Glomerular visceral epithelial cell (primary cell): ENCODE results near the gene ALDH1B1.
"Not testable (repeated sequence)": the region's sequence is repeated elsewhere in the genome, so short reads cannot be mapped to it uniquely, and the experiment has no call there.

ENCODE experiments used
- DNase-seq: peaks from one replicate; pipeline ENCODE4 v3.0.0-alpha.2; 2016; ENCODE audit errors: extremely low spot score

ALDH1B1 gene

DNA sequence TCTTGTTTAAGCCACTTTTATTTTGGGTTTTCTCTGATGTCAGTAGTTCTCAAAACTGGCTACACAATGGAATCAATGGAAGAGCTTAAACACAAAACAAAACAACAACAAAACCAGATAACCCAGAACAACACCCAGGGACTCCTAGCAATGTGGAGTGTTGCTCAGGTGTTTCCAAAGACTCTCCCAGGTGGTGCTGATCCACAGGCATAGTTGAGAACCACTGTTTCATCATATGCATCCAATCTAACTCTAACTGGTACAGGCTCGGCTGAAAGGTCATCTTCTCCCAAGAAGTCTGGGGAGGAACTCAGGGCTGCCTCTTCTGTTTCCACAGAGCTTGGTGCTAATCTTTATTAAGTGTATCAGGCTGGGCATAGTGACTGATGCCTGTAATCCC, 5.4 kb upstream of the ALDH1B1 start:
- no peak for DNase-seq

DNA sequence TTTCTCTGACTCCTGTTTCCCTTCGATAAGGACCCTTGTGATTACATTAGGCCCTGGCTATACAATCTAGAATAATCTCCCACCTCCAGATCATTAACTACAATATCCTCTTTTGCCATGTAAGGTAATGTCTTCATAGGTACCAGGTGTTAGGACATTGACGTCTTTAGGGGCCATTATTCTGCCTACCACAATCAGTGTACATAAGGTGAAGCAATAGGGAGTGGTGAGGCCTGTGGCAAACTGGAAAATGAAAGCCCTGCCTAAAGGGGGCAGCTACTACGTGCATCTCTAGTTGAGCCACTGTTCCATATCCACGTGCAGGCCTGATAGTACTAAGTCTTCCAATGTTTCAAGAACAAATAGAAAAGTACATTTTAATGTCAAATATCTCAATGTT, 4.8 kb upstream of the ALDH1B1 start:
- no peak for DNase-seq

DNA sequence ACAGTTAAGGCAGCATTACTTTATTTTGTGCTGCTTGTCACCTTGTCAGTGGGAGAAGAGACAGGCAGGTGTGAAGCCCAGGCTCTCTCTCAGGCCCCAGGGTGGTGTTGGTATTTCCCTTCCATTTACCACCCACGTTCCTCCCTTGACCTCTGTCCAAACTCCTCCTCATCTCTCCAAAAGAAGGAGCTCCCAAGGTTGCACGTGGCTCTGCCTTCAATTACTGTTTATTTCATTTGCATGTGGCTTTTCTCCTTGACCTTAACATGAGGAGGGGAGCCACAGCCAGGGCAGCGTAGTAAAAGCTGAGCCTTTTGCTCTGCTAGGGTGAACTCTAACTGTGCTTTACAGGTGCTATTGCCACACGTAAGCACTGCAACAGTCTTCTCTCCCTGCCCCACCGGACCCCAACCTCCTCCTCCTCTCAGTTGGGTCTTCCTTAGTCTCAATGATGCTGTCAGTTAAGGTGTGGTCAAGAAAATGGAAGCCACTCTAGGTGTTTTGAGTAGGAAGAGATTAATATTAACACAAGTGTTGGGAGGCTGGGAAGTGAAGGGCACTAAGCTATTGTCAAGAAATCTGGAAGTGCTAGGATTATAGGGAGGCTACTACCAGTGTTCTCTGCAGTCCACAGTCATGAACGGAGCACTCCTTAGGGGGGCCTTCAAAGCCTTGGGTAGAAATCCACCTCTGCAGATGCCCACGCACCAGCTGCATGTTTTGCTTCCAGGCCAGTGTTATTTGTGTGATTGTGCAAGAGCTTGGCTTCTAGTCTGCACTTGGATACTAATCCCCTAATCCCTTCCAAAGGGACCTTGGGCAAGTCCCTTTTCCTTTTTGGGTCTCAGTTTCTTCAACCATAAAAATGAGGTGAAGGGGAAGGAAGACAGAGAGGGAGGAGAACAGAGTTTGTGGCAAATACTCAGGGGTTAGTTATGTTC, 3.9 kb upstream of the ALDH1B1 start:
- no peak for DNase-seq

DNA sequence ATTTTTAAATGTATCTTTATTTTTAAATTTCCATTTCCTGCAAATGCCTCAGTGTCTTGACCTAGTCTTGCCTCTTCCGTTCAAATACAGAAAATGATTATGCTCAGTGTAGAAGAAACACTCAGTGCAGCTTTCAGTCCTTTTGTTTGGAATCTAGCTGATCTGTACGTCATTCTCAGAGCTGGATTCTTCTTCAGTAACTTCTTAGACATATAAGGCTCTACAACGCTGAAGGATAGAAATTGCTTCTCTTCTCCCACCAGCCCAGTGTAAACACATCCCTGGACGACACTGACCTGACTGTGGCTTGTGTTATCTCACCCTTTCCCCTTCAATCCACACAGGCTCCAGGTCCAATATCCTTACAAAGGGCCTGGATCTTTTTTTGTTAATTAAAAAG, 3.2 kb upstream of the ALDH1B1 start:
- DNase-seq: no peak

DNA sequence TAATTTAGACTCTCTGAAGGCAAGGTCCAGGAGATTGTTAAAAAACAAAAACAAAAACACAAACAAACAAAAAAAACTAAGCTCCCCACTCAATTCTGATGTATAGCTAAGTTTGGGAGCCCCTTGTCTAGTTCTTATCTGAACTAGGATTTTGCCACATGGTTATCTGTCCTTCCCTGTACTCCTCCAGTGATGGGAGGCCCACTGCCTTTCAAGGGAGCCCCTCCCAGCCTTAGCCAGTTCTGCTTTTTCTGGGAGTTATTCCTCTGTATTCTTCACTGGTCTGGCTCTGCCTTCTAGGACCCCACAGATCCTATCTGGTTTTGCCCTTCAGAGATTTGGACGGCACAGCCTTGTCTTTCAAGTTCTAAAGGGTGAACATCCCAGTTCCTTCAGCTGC, 2.1 kb upstream of the ALDH1B1 start:
- DNase-seq: no peak

DNA sequence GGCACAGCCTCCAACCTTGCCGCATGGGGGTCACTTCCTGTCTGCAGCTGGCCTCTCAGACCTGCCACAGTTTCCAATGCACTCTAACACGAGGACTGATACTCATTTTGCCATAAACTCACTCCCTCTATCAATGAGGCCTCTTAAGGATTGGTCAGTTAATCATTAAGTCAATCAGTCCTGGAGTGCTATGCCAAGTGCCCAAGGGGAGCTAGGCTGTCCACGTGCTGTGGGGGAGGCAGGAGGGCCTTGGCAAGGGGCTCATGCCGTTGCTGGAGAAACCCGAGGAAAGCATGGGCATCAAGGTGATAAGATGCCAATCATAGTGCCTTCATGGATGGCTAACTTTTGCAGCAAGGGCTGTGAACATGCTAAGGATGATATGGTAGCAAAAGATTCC, 1.7 kb upstream of the ALDH1B1 start:
- DNase-seq: peak; percentile 48

DNA sequence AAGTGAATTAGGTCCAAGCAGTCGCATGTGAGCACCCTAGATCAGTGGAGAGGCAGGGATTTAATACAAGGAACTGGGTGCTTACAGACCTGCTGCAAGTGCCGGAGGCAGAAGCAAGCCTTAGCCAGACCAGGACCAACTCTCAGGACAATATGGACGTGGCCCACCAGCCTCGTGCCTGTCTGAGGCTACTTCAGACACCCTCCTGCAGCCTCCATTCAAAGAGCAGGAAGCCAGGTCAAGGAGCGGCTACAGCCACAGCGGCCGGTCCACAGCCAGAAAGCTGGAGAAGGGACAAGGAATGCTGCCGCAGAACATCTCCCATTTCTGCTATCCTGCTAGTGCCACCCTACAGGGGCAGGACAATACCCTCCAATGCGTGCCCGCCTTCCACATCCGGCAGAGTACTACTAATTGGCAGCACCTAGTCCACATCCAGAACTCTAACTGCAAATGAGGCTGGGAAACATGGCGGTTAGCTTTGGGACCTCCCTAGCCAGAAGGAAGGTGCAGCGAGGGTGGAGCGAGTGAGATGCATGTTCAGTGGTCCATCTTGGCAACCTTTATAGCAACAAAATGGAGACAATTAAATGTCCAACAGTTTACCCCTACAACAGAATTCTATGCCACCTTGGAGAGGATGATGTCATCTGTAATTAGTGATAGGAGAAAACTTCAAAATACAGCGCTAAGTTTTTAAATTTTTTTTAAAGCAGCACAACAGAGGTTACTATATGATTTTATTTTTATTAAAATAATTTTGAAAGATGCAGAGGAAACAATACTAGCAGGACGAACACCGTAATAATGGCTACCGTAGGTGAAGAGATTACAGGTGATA, 1.0 kb upstream of the ALDH1B1 start:
- no peak for DNase-seq

DNA sequence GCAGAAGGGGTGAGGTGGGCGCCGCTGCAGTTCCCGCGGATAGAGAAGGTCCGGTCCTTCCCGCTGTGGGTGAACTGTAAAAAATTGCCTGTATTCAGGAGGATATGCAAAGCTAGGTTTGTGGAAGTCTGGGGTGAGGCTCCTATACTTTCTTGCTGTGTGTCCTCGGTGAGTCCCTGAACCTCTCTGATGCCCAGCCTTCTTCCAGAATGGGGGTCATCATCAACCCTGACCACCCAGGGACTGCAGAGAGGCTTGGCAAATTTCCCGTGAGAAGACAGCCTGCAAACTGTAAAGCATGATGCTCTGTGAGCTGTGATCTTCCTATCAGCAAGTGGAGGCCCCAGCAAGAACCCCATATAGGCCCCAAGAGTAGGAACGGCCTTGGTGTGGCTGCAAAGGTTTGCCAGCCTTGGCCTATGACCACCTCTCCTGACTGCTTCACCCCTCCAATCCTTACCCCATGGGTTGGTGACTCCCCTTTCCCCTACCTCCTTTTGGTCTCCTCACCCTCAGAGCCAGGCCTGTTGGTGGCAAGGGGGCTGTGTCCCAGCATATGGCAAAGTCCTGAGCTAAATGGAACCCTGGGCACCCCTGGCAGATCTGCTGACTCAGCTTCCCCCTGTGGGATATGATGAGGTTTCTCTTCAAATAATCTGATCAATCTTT, 760 bp downstream of the ALDH1B1 start:
- no peak for DNase-seq

DNA sequence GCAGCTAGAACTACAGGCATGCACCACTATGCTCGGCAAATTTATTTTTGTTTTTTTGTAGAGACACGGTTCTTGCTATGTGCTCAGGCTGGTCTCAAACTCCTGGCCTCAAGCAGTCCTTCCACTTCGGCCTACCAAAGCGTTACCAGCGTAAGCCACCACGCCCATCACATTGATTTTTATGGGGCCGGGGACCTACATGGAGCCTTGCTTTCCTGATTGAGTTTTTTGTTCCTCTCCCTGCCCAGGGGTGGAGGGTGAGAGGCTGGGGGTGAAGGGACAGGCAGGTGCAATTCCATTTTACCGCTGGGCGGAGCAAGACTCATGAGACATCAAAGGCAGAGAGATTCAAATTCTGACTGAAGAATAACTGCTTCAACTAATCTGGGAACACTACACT, 1.9 kb downstream of the ALDH1B1 start:
- DNase-seq: no peak

DNA sequence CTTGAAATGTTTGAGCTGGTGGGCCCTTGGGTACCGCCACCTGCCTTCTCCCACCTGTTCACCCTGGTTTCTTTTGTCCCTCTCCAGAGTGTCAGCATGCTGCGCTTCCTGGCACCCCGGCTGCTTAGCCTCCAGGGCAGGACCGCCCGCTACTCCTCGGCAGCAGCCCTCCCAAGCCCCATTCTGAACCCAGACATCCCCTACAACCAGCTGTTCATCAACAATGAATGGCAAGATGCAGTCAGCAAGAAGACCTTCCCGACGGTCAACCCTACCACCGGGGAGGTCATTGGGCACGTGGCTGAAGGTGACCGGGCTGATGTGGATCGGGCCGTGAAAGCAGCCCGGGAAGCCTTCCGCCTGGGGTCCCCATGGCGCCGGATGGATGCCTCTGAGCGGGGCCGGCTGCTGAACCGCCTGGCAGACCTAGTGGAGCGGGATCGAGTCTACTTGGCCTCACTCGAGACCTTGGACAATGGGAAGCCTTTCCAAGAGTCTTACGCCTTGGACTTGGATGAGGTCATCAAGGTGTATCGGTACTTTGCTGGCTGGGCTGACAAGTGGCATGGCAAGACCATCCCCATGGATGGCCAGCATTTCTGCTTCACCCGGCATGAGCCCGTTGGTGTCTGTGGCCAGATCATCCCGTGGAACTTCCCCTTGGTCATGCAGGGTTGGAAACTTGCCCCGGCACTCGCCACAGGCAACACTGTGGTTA, 3.3 kb downstream of the ALDH1B1 start:
- no peak for DNase-seq

DNA sequence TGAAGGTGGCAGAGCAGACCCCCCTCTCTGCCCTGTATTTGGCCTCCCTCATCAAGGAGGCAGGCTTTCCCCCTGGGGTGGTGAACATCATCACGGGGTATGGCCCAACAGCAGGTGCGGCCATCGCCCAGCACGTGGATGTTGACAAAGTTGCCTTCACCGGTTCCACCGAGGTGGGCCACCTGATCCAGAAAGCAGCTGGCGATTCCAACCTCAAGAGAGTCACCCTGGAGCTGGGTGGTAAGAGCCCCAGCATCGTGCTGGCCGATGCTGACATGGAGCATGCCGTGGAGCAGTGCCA, 3.8 kb downstream of the ALDH1B1 start:
- DNase-seq: no peak

DNA sequence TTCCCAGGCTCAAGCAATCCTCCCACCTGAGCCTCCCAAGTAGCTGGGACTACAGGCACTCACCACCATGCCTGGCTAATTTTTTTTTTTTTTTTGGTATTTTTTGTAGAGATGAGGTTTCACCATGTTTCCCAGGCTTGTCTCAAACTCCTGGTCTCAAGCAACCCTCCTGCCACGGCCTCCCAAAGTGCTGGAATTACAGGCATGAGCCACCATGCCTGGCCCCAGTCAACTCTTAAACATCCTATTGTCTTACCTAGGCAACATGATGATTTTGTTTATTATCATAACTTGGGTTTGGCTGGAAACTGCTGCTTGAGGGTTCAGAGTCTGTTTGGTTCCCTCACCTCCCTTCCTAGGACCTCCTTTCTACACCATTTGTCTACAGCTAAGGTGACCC, 6.7 kb downstream of the ALDH1B1 start:
- not testable (repeated sequence) for DNase-seq

DNA sequence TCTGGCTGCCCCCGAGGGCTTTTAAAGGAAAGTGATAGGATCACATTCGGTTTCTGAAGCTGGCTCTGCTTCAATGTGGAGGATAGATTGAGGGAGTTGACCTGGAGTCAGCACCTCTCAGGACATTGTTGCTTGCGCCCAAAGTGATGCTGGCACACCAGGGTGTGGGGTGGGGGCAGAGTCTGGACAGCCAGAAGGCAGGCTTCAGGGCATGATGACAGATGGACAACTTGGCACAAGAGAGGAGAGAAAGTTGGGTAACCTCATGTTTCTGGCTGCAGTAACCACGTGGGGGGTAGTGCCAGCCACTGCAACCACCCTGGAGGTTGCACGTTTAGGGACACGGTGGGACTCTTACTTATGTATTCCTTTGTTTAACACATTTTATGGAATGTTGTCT, 9.5 kb downstream of the ALDH1B1 start:
- no peak for DNase-seq

DNA sequence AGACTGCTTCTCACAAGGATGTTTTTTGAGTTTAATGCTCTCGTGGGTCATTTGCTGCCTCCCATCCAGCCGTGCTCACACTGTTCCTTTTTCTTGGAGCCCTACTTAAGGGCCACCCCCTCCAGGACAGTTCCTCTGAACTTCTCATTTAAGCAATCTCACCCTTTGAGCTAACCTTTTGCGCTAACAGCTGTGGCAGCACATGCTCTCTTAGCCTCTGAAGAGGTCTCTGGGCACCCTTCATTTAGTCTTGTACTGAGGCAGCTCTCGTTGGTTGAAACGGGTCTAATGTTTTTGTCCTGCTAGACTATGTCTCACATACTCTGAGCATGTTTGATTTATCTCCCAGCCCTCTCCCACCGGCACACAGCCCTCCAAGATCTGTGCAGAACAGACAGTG, 11.8 kb downstream of the ALDH1B1 start:
- no peak for DNase-seq

DNA sequence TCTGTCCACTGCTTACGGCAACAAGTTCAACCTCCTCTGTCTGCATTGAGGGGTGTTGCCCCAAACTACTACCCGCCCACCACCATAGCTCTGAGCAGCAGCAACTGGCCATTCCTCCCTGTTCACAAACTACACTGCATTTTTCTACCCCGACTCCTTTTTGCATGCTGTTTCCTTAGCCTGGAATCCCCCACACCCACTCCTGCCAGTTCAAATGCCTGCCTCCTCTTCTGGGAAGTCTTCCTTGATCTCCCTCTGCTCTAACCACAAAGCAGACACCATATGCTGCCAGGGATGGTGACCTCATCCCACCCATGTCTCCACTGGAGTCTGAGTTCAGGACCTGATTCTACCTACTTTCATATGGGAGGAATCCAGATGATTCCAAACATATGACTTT, 13.3 kb downstream of the ALDH1B1 start:
- DNase-seq: no peak

DNA sequence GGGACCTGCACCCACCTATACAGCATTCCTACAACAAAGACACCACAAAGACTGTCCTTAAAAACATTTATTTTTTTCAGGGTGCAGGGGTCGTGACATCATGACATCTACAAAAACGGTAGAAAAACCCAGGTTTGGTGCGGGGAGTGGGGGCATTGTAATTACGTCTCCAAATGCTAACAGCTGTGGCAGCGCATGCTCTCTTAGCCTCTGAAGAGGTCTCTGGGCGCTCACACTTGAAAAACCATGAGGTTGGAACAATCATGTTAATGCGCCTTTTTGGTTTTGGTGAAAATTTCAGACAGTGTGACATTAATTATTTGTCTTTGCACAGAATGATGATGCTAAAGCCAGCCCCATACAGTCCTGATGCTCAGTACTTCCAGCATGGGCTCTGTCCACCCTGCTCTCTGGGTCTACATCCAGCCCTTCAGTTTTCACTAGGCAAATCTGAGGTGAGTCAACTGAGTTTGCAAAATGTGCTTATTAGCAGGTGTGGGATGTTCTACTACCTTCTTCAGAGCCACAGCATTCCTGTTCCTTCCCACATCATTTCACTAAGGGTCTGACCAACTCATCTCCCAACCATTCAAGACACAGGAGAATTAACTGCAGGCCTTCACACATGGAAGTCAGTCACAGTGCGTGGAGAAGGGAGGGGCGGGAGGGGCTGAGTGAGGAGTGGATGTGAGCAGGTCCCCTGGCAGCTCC, 14.1 kb downstream of the ALDH1B1 start:
- no peak for DNase-seq

DNA sequence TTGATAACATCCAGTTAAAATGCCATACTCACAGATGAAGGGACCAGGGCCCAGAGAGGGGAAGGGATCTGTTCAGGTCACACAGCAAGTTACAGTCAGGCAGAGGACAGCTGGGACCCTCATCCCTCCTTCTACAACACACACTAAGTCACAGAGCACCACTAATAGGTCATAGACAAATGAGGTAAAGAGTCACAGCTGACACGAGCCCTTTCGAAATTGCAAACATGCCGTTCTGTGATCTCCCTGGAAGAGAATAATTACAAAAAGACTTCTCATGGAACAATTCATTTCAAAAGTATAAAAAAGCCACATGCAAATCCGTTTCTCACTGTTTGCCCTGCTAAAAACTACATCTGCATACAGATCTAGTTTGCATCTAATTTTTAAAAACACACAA, 16.2 kb downstream of the ALDH1B1 start:
- DNase-seq: no peak

DNA sequence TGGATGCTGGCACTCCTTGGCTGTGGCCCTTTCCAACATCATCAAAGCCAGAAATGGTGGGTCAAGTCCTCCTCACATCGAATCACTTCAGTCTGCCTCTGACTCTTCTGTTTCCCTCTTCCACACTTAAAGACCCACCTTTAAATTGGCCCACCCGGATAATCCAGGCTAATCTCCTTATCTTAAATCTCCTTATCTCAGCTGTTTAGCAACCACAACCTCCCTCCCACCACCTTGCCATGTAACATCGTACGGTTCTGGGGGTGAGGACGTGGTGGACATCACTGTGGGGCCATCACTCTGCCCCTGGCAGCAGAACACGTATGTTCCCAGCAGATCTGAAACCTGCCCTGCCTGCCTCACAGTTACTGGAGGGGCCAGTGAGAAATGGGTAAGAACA, 20.2 kb downstream of the ALDH1B1 start:
- no peak for DNase-seq

DNA sequence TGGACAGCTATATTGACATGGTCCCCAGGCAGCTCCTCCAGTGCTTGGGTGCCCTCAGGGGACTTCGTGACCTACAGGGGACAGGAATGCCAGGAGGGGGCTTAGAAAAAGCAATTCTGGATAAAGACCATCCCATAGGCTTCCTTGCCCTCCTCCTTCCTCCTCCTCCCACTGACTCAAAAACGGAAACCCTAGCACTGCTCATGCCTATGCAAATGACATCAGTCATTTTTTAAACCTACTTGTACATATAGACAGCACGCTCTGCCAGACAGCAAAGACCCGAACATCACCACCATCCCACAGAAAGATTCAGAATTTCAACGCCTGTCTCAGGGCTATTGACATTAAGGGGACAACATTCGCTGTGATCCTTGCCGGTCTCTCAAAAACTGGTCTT, 20.8 kb downstream of the ALDH1B1 start:
- no peak for DNase-seq

DNA sequence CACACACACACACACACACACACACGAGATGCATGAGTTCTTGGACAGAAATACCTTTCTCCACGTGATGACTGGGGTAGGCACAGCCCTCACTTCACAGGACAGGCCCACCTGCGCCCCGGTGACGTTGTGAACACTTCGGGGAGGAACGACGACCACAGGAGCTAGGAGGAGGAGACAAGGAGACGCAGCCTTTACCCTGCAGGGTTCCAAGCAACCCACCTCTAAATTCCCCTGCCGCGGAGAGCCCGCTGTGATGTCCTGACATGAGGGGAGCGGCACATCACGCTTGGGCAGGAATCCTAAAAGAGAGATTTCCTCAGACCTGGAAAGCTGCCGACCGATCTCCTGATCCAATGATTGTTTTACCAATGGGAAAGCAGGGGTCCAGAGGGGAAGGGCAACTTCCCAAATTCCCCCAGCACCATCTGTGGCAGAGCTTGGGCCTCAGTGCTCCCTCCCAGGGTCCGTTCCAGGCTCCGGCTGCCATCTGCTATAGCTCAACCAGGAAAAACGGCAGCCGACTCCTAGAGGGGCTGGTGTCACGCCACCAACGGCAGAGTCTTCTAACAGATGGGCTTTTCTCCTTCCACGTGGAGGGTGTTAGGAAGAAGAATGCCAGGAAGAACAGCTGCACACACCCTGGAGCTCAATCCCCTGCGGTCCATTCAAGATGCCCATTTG, 21.7 kb downstream of the ALDH1B1 start:
- no peak for DNase-seq

DNA sequence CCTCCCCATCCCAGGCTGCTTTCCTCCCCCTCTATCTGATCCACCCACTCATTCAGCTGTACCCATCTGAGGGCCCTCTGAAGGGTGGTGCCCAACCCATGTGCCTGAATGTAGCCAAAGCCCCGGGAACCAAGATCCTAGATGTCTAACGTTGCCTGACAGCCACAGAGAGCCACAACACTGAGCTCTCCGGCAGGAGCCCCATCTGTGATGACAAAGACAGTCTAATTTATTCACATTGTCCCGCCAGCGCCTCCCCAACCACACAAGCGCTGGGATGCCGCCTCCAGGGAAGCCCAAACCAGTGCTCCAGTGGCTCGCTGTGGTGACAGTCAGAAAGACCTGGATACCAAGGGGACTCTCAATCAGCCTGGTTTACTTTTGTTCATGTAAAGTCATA, 23.4 kb downstream of the ALDH1B1 start:
- DNase-seq: no peak
